ENCODE results near the gene THAP2. TPM values are rescaled to one million over a fixed set of nuclear protein-coding genes. Genes with fewer than 3 reads are reported as not detected.

THAP2 gene
- total RNA-seq, 4 donors from 2014 or later = 2.8 to 3.5 (median 3.3) TPM; not detected in 1

- DNase-seq = no peak
- Histone ChIP-seq H3K4me1 (peaks cover 0 to 7% (median 0%) of the 10 kb centered on the region in 4 donors), H3K36me3 (peaks cover 0 to 88% (median 40%) of the 10 kb centered on the region in 4 donors), H3K4me3 (no peak overlapping the region), H3K27me3 (no peaks in the 10 kb centered on the region), H3K9me3 (no peaks in the 10 kb centered on the region), H3K27ac (no peak overlapping the region)
- WGBS, 2 donors (ENCODE audit: low coverage in 1 of 2) = 26 to 41% methylated on average over 3 of the region's 3 CpGs
- in situ Hi-C loops (cut with MboI; ENCODE audit: low pct_ligation_motif_present in 1 of 4, low pct_unique_long_range_greater_than_20kb in 1 of 4, low sequenced_read_pairs in 3 of 4) (no loop called here), intact Hi-C loops (cut with DNase I; ENCODE audit: low total_unique reads) (no loop called here)
- TF ChIP-seq EP300 (IDR thresholded peaks at IDR 0.05; ENCODE audit: low read depth) = no peak
- TF ChIP-seq POLR2AphosphoS5 (IDR thresholded peaks at IDR 0.05) = no peak
- TF ChIP-seq CTCF (IDR thresholded peaks at IDR 0.05) = no peak
- TF ChIP-seq POLR2A (IDR thresholded peaks at IDR 0.05) = no peak
Observed at GRCh38 chr12:71626768-71627167, 37.3 kb upstream of the THAP2 start.

GRCh38 chr12:71627438-71628002, 36.6 kb upstream of the THAP2 start:
- peaks cover 0 to 7% (median 0%) of the 10 kb centered on the region in 4 donors for H3K4me1 ChIP-seq
- in situ Hi-C loops (cut with MboI; ENCODE audit: low pct_ligation_motif_present in 1 of 4, low pct_unique_long_range_greater_than_20kb in 1 of 4, low sequenced_read_pairs in 3 of 4) = no loop called here
- no peak for DNase-seq
- no peaks in the 10 kb centered on the region for H3K27me3 ChIP-seq
- no peaks in the 10 kb centered on the region for H3K9me3 ChIP-seq
- WGBS, 2 donors (ENCODE audit: low coverage in 1 of 2) = 44% methylated on average over 2 of the region's 2 CpGs
- H3K27ac ChIP-seq = no peak overlapping the region
- intact Hi-C loops (cut with DNase I; ENCODE audit: low total_unique reads) = loop anchor here (2.0 kb wide), 1 partner anchor 71 kb away; no protein-coding TSS in a partner anchor
- H3K36me3 ChIP-seq = peaks cover 0 to 88% (median 40%) of the 10 kb centered on the region in 4 donors
- no peak overlapping the region for H3K4me3 ChIP-seq
- TF ChIP-seq POLR2AphosphoS5 (IDR thresholded peaks at IDR 0.05) (no peak), EP300 (IDR thresholded peaks at IDR 0.05; ENCODE audit: low read depth) (no peak), POLR2A (IDR thresholded peaks at IDR 0.05) (no peak), CTCF (IDR thresholded peaks at IDR 0.05) (no peak)

DNA sequence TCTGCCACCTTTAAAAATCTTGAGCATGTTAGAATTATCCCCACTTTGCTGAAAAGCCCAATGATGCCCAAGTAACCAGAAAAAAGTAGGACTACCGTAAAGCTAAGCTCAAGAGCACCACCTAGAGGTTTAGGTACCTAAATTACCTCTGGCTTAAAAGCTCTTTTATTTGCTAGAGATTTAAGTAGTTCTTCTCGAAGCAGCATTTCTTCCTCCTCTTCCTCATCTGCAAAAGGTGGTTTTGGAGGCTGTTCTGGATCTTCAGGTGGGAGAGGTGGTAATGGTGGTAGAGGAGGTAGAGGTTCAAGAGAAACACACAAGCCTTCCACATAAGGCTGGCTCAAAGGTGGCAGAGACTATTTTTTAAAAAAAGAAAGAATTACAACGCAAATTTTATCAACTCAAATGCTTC, 27.4 kb upstream of the THAP2 start:
- Histone ChIP-seq H3K27ac (no peak overlapping the region), H3K27me3 (no peaks in the 10 kb centered on the region), H3K36me3 (peaks cover 0 to 75% (median 31%) of the 10 kb centered on the region in 4 donors), H3K9me3 (no peaks in the 10 kb centered on the region), H3K4me3 (no peak overlapping the region), H3K4me1 (no peaks in the 10 kb centered on the region)
- WGBS, 2 donors (ENCODE audit: low coverage in 1 of 2) = 22 to 32% methylated on average over 3 of the region's 3 CpGs
- TF ChIP-seq POLR2AphosphoS5 (IDR thresholded peaks at IDR 0.05) (no peak), CTCF (IDR thresholded peaks at IDR 0.05) (peak; percentile 56 to 73 (median 61))
- in situ Hi-C loops (cut with MboI; ENCODE audit: low pct_ligation_motif_present in 1 of 4, low pct_unique_long_range_greater_than_20kb in 1 of 4, low sequenced_read_pairs in 3 of 4) (no loop called here), intact Hi-C loops (cut with DNase I; ENCODE audit: low total_unique reads) (no loop called here)
- no peak for DNase-seq

- Histone ChIP-seq H3K36me3 (peaks cover 0 to 73% (median 28%) of the 10 kb centered on the region in 4 donors), H3K27ac (no peak overlapping the region), H3K27me3 (no peaks in the 10 kb centered on the region), H3K4me1 (no peaks in the 10 kb centered on the region), H3K9me3 (no peaks in the 10 kb centered on the region), H3K4me3 (no peak overlapping the region)
- DNase-seq = no peak
- in situ Hi-C loops (cut with MboI; ENCODE audit: low pct_ligation_motif_present in 1 of 4, low pct_unique_long_range_greater_than_20kb in 1 of 4, low sequenced_read_pairs in 3 of 4) (no loop called here), intact Hi-C loops (cut with DNase I; ENCODE audit: low total_unique reads) (no loop called here)
- TF ChIP-seq CTCF (IDR thresholded peaks at IDR 0.05) (no peak), EP300 (IDR thresholded peaks at IDR 0.05; ENCODE audit: low read depth) (no peak), POLR2AphosphoS5 (IDR thresholded peaks at IDR 0.05) (no peak), POLR2A (IDR thresholded peaks at IDR 0.05) (no peak)
Observed at GRCh38 chr12:71638499-71638898, 25.6 kb upstream of the THAP2 start.

All from transverse colon (tissue), 4 donors.